ENCODE data around the gene TLE5.
"Not testable (repeated sequence)": the region's sequence is repeated elsewhere in the genome, so short reads cannot be mapped to it uniquely, and the experiment has no call there.

TLE5 gene

GRCh38 chr19:3039125-3039524, 23.2 kb downstream of the TLE5 start:
- H3K27ac ChIP-seq (replicated peaks) = no peak overlapping the region
- H3K4me3 ChIP-seq (replicated peaks; ENCODE audit: insufficient read depth, low read length) = no peak overlapping the region
- H3K27me3 ChIP-seq (ENCODE audit: insufficient read depth, poor library complexity, severe bottlenecking) = peaks cover 8% of the 10 kb centered on the region
- no peak for TF ChIP-seq GABPA (IDR thresholded peaks at IDR 0.05; ENCODE audit: low read depth)
- no peak for TF ChIP-seq SPI1 (IDR thresholded peaks at IDR 0.05; ENCODE audit: borderline replicate concordance, low read depth)
- TF ChIP-seq, protein P1, sequence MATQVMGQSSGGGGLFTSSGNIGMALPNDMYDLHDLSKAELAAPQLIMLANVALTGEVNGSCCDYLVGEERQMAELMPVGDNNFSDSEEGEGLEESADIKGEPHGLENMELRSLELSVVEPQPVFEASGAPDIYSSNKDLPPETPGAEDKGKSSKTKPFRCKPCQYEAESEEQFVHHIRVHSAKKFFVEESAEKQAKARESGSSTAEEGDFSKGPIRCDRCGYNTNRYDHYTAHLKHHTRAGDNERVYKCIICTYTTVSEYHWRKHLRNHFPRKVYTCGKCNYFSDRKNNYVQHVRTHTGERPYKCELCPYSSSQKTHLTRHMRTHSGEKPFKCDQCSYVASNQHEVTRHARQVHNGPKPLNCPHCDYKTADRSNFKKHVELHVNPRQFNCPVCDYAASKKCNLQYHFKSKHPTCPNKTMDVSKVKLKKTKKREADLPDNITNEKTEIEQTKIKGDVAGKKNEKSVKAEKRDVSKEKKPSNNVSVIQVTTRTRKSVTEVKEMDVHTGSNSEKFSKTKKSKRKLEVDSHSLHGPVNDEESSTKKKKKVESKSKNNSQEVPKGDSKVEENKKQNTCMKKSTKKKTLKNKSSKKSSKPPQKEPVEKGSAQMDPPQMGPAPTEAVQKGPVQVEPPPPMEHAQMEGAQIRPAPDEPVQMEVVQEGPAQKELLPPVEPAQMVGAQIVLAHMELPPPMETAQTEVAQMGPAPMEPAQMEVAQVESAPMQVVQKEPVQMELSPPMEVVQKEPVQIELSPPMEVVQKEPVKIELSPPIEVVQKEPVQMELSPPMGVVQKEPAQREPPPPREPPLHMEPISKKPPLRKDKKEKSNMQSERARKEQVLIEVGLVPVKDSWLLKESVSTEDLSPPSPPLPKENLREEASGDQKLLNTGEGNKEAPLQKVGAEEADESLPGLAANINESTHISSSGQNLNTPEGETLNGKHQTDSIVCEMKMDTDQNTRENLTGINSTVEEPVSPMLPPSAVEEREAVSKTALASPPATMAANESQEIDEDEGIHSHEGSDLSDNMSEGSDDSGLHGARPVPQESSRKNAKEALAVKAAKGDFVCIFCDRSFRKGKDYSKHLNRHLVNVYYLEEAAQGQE (IDR thresholded peaks at IDR 0.05; ENCODE audit: insufficient replicate concordance, low read depth) = no peak
- TF ChIP-seq, protein P2, sequence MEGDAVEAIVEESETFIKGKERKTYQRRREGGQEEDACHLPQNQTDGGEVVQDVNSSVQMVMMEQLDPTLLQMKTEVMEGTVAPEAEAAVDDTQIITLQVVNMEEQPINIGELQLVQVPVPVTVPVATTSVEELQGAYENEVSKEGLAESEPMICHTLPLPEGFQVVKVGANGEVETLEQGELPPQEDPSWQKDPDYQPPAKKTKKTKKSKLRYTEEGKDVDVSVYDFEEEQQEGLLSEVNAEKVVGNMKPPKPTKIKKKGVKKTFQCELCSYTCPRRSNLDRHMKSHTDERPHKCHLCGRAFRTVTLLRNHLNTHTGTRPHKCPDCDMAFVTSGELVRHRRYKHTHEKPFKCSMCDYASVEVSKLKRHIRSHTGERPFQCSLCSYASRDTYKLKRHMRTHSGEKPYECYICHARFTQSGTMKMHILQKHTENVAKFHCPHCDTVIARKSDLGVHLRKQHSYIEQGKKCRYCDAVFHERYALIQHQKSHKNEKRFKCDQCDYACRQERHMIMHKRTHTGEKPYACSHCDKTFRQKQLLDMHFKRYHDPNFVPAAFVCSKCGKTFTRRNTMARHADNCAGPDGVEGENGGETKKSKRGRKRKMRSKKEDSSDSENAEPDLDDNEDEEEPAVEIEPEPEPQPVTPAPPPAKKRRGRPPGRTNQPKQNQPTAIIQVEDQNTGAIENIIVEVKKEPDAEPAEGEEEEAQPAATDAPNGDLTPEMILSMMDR (IDR thresholded peaks at IDR 0.05; ENCODE audit: insufficient read depth, low read length) = no peak
- TF ChIP-seq POLR2AphosphoS5 (IDR thresholded peaks at IDR 0.05; ENCODE audit: low read depth) = no peak
- no peak for DNase-seq (ENCODE audit: low read depth in 1 of 2, low spot score in 1 of 2)

GRCh38 chr19:3038214-3038613, 24.1 kb downstream of the TLE5 start:
- Histone ChIP-seq H3K27me3 (ENCODE audit: insufficient read depth, poor library complexity, severe bottlenecking) (peaks cover 8% of the 10 kb centered on the region), H3K4me3 (replicated peaks; ENCODE audit: insufficient read depth, low read length) (no peak overlapping the region), H3K27ac (replicated peaks) (no peak overlapping the region)
- no peak for DNase-seq (ENCODE audit: low read depth in 1 of 2, low spot score in 1 of 2)
- TF ChIP-seq GABPA (IDR thresholded peaks at IDR 0.05; ENCODE audit: low read depth) (no peak), SPI1 (IDR thresholded peaks at IDR 0.05; ENCODE audit: borderline replicate concordance, low read depth) (no peak), POLR2AphosphoS5 (IDR thresholded peaks at IDR 0.05; ENCODE audit: low read depth) (no peak)
- TF ChIP-seq, protein P2 (IDR thresholded peaks at IDR 0.05; ENCODE audit: insufficient read depth, low read length) = no peak
- TF ChIP-seq, protein P1 (IDR thresholded peaks at IDR 0.05; ENCODE audit: insufficient replicate concordance, low read depth) = no peak

- H3K27ac ChIP-seq (replicated peaks); H3K4me3 ChIP-seq (replicated peaks; ENCODE audit: insufficient read depth, low read length); H3K27me3 ChIP-seq (ENCODE audit: insufficient read depth, poor library complexity, severe bottlenecking); DNase-seq (ENCODE audit: low read depth in 1 of 2, low spot score in 1 of 2): not testable (repeated sequence)
These were observed 25.2 kb downstream of the TLE5 start for GRCh38 chr19:3036977-3037544.

DNA sequence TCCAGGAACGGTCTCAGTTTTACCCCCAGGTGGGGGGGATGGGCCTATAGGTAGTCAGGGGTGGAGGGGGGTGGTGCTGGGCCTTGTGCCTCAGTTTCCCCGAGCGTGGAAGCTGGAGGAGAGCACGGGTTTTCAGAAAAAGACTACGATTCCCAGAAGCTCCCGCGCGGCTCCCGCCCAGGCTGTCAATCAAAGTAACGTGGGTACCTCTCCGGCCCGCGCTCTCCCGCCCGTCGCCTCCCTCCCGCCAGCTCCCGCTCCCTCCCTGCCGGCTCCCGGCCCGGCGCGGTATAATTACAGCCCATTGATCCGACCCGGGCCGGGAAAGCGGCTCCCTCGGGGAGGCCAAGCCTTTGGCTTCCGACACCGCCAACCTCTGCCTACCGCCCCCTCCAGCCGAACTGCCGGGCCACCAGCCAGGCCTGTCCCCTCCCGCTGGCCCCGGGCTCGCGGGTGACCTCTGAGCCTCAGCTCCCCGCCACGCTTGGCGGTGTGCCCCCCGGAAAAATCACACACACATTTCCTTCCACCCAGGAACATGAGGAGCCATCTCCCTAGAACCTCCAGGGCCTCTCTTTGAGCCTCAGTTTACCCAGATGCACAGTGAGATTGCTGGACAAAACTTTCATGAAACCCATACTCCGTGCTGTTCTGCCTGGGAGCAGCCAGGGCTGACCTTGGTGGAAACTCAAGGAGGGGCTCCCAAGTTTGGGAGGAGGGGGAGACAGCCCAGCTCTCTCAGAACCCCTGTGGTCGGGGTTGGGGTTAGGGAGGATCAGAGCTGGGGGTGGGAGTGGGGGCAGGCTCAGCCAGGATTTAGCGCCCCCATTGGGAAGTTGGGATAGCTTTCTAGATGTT, 25.9 kb downstream of the TLE5 start:
- TF ChIP-seq, protein P1 (IDR thresholded peaks at IDR 0.05; ENCODE audit: insufficient replicate concordance, low read depth) = no peak
- TF ChIP-seq POLR2AphosphoS5 (IDR thresholded peaks at IDR 0.05; ENCODE audit: low read depth) (no peak), GABPA (IDR thresholded peaks at IDR 0.05; ENCODE audit: low read depth) (no peak), SPI1 (IDR thresholded peaks at IDR 0.05; ENCODE audit: borderline replicate concordance, low read depth) (no peak)
- TF ChIP-seq, protein P2 (IDR thresholded peaks at IDR 0.05; ENCODE audit: insufficient read depth, low read length) = no peak
- Histone ChIP-seq H3K27ac (replicated peaks) (peak overlapping the region; percentile 76), H3K4me3 (replicated peaks; ENCODE audit: insufficient read depth, low read length) (peak overlapping the region; percentile 59), H3K27me3 (ENCODE audit: insufficient read depth, poor library complexity, severe bottlenecking) (peaks cover 5% of the 10 kb centered on the region)
- DNase-seq (ENCODE audit: low read depth in 1 of 2, low spot score in 1 of 2) = peak; percentile 73 to 86
